ENCODE results near the gene U2SURP. TPM values are rescaled to one million over a fixed set of nuclear protein-coding genes. Genes with fewer than 3 reads are reported as not detected.

Gene U2SURP
- total and polyA plus RNA-seq, 4 donors = 8.3 to 41.2 (median 30.3) TPM

GRCh38 chr3:142962175-142962519, 39.2 kb upstream of the U2SURP start:
- no peak overlapping the region for H3K9ac ChIP-seq (ENCODE audit: low read depth in 1 of 2, low read length in 2 of 2)
- no peaks in the 10 kb centered on the region for H3K27me3 ChIP-seq (ENCODE audit: control insufficient read depth in 4 of 4, insufficient read depth in 4 of 4, low read length in 3 of 4)
- H3K9me3 ChIP-seq (ENCODE audit: control insufficient read depth in 4 of 4, low read length in 3 of 4) = no peaks in the 10 kb centered on the region
- TF ChIP-seq RAD21 (IDR thresholded peaks at IDR 0.05) (no peak), NR2F2 (IDR thresholded peaks at IDR 0.05) (no peak)
- WGBS = 93% methylated on average over 19 of the region's 19 CpGs
- peak overlapping the region; percentile 51 to 75 for H3K27ac ChIP-seq (ENCODE audit: low read depth in 1 of 2, low read length in 2 of 2)
- H3K36me3 ChIP-seq (ENCODE audit: control insufficient read depth in 4 of 4, insufficient read depth in 3 of 4, low read depth in 1 of 4, low read length in 3 of 4) = no peaks in the 10 kb centered on the region
- DNase-seq (ENCODE audit: low spot score) = no peak
- peaks cover 4 to 38% (median 32%) of the 10 kb centered on the region in 4 donors for H3K4me1 ChIP-seq (ENCODE audit: control insufficient read depth in 4 of 4, insufficient read depth in 4 of 4, low read length in 3 of 4)
- H3K4me3 ChIP-seq (ENCODE audit: low read depth in 1 of 3, low read length in 3 of 3) = peak overlapping the region; percentile 50 to 90 (median 64)

DNA sequence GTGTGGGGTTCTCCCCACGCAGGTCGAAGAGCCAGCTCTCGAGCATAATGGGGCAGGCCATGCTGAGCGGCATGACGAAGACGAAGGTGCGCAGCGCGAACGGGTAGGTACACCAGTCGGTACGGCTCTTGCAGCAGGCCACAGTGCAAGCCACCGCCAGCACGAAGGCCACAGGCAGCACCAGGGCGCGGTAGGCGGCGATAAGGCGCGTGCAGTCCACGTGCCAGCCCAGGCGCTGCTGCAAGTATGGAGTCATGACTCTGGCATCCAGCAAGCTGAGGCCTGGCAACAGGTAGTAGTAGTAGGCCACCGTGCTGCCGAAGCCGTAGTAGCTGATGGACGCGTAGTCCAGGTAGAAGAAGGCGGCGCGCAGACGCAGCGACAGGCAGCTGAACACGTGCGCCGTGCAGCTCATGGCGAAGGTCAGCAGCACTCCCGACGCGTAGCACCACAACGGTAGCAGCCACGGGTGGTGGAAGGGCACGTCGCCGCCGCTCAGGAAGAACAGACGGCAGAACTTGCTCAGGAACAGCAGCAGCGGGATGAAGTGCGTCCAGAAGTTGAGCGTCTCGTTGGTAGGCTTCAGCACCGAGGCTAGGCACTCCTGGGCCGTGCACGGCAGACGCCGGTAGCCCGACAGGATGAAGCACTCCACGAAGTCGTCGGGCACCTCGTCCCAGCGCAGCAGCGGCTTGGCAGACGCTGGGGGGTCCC, 38.7 kb upstream of the U2SURP start:
- Histone ChIP-seq H3K9ac (ENCODE audit: low read depth in 1 of 2, low read length in 2 of 2) (no peak overlapping the region), H3K27ac (ENCODE audit: low read depth in 1 of 2, low read length in 2 of 2) (peak overlapping the region; percentile 51 to 75), H3K9me3 (ENCODE audit: control insufficient read depth in 4 of 4, low read length in 3 of 4) (no peaks in the 10 kb centered on the region), H3K27me3 (ENCODE audit: control insufficient read depth in 4 of 4, insufficient read depth in 4 of 4, low read length in 3 of 4) (no peaks in the 10 kb centered on the region), H3K36me3 (ENCODE audit: control insufficient read depth in 4 of 4, insufficient read depth in 3 of 4, low read depth in 1 of 4, low read length in 3 of 4) (no peaks in the 10 kb centered on the region), H3K4me3 (ENCODE audit: low read depth in 1 of 3, low read length in 3 of 3) (peak overlapping the region; percentile 50 to 90 (median 64)), H3K4me1 (ENCODE audit: control insufficient read depth in 4 of 4, insufficient read depth in 4 of 4, low read length in 3 of 4) (peaks cover 4 to 38% (median 30%) of the 10 kb centered on the region in 4 donors)
- WGBS = 41% methylated on average over 63 of the region's 63 CpGs
- TF ChIP-seq CTCF (IDR thresholded peaks at IDR 0.05; ENCODE audit: low read depth, low read length, missing input control) (no peak), HNF4A (conservative IDR thresholded peaks at IDR 0.05) (peak in 1 of 2 donors; percentile 8), SP1 (IDR thresholded peaks at IDR 0.05) (no peak), YY1 (IDR thresholded peaks at IDR 0.05) (peak; percentile 80)
- TF ChIP-seq, protein P1, sequence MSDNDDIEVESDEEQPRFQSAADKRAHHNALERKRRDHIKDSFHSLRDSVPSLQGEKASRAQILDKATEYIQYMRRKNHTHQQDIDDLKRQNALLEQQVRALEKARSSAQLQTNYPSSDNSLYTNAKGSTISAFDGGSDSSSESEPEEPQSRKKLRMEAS (IDR thresholded peaks at IDR 0.05) = peak; percentile 87
- no peak for DNase-seq (ENCODE audit: low spot score)

DNA sequence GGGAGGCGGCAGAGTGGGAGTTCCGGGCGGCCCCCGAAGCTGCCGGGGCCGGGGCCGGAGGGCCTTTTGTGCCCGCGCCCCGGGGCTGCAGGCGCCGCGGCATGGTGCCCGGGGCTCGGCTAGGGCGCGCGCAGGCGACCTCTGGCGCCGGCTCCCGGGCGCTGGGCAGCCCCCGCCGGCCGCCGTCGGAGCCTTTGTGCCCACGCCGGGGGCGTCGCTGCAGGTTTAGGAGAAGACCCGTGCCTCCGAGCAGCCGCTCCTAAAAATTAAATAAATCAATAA, 38.2 kb upstream of the U2SURP start:
- no peaks in the 10 kb centered on the region for H3K27me3 ChIP-seq (ENCODE audit: control insufficient read depth in 4 of 4, insufficient read depth in 4 of 4, low read length in 3 of 4)
- peak overlapping the region in 1 of 2 donors; percentile 41 for H3K9ac ChIP-seq (ENCODE audit: low read depth in 1 of 2, low read length in 2 of 2)
- TF ChIP-seq, protein P2, sequence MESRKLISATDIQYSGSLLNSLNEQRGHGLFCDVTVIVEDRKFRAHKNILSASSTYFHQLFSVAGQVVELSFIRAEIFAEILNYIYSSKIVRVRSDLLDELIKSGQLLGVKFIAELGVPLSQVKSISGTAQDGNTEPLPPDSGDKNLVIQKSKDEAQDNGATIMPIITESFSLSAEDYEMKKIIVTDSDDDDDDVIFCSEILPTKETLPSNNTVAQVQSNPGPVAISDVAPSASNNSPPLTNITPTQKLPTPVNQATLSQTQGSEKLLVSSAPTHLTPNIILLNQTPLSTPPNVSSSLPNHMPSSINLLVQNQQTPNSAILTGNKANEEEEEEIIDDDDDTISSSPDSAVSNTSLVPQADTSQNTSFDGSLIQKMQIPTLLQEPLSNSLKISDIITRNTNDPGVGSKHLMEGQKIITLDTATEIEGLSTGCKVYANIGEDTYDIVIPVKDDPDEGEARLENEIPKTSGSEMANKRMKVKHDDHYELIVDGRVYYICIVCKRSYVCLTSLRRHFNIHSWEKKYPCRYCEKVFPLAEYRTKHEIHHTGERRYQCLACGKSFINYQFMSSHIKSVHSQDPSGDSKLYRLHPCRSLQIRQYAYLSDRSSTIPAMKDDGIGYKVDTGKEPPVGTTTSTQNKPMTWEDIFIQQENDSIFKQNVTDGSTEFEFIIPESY (IDR thresholded peaks at IDR 0.05) = no peak
- TF ChIP-seq TAF1 (conservative IDR thresholded peaks at IDR 0.05) (no peak), RXRA (IDR thresholded peaks at IDR 0.05) (no peak), HNF4A (conservative IDR thresholded peaks at IDR 0.05) (no peak), HNF4G (IDR thresholded peaks at IDR 0.05) (no peak), GABPA (IDR thresholded peaks at IDR 0.05 in 1 of 2, conservative IDR thresholded peaks at IDR 0.05 in 1 of 2) (no peak), FOXA1 (IDR thresholded peaks at IDR 0.05) (no peak), SP1 (IDR thresholded peaks at IDR 0.05) (no peak), FOXA2 (IDR thresholded peaks at IDR 0.05) (no peak), YY1 (IDR thresholded peaks at IDR 0.05) (no peak), NR2F2 (IDR thresholded peaks at IDR 0.05) (no peak), CTCF (IDR thresholded peaks at IDR 0.05; ENCODE audit: low read depth, low read length, missing input control) (no peak), RAD21 (IDR thresholded peaks at IDR 0.05) (no peak)
- TF ChIP-seq, protein P3, sequence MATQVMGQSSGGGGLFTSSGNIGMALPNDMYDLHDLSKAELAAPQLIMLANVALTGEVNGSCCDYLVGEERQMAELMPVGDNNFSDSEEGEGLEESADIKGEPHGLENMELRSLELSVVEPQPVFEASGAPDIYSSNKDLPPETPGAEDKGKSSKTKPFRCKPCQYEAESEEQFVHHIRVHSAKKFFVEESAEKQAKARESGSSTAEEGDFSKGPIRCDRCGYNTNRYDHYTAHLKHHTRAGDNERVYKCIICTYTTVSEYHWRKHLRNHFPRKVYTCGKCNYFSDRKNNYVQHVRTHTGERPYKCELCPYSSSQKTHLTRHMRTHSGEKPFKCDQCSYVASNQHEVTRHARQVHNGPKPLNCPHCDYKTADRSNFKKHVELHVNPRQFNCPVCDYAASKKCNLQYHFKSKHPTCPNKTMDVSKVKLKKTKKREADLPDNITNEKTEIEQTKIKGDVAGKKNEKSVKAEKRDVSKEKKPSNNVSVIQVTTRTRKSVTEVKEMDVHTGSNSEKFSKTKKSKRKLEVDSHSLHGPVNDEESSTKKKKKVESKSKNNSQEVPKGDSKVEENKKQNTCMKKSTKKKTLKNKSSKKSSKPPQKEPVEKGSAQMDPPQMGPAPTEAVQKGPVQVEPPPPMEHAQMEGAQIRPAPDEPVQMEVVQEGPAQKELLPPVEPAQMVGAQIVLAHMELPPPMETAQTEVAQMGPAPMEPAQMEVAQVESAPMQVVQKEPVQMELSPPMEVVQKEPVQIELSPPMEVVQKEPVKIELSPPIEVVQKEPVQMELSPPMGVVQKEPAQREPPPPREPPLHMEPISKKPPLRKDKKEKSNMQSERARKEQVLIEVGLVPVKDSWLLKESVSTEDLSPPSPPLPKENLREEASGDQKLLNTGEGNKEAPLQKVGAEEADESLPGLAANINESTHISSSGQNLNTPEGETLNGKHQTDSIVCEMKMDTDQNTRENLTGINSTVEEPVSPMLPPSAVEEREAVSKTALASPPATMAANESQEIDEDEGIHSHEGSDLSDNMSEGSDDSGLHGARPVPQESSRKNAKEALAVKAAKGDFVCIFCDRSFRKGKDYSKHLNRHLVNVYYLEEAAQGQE (IDR thresholded peaks at IDR 0.05) = no peak
- TF ChIP-seq, protein P1 (IDR thresholded peaks at IDR 0.05) = no peak
- TF ChIP-seq, protein P4, sequence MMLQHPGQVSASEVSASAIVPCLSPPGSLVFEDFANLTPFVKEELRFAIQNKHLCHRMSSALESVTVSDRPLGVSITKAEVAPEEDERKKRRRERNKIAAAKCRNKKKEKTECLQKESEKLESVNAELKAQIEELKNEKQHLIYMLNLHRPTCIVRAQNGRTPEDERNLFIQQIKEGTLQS (IDR thresholded peaks at IDR 0.05) = no peak
- H3K27ac ChIP-seq (ENCODE audit: low read depth in 1 of 2, low read length in 2 of 2) = peak overlapping the region; percentile 51 to 75
- H3K4me1 ChIP-seq (ENCODE audit: control insufficient read depth in 4 of 4, insufficient read depth in 4 of 4, low read length in 3 of 4) = peaks cover 4 to 38% (median 30%) of the 10 kb centered on the region in 4 donors
- no peak for DNase-seq (ENCODE audit: low spot score)
- H3K4me3 ChIP-seq (ENCODE audit: low read depth in 1 of 3, low read length in 3 of 3) = peak overlapping the region; percentile 50 to 90 (median 64)
- no peaks in the 10 kb centered on the region for H3K9me3 ChIP-seq (ENCODE audit: control insufficient read depth in 4 of 4, low read length in 3 of 4)
- no peaks in the 10 kb centered on the region for H3K36me3 ChIP-seq (ENCODE audit: control insufficient read depth in 4 of 4, insufficient read depth in 3 of 4, low read depth in 1 of 4, low read length in 3 of 4)
- whole genome bisulfite sequencing = under 1% methylated on average over 35 of the region's 35 CpGs

Measured in liver (tissue), 9 donors.